ENCODE data around the gene IFT80.
"Not testable (repeated sequence)": the region's sequence is repeated elsewhere in the genome, so short reads cannot be mapped to it uniquely, and the experiment has no call there.

Gene IFT80

DNA sequence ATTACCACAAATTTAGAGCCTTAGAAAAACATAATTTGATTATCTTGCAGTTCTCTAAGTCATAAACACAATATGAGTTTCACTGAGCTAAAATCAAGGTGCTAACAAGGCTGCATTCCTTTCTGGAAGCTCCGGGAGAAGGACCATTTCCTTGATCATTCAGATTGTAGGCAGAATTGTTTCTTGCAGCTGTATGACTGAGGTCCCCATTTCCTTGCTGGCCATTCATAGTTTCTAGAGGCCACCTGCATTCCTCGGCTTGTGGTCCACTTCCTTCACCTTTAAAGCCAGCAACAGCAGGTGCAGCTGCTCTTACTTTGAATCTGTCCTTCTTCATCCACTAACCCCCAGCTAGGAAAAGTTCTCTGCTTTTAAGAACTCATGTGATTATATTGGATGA, 58.7 kb downstream of the IFT80 start:
- H3K9me3 Mint-ChIP-seq: peaks cover 4% of the 10 kb centered on the region
- H3K36me3 Mint-ChIP-seq: peaks cover 26% of the 10 kb centered on the region
- no peaks in the 10 kb centered on the region for H3K27me3 Mint-ChIP-seq
- H3K4me1 Mint-ChIP-seq: no peaks in the 10 kb centered on the region
- no peak for ATAC-seq
- H3K27ac Mint-ChIP-seq: no peak overlapping the region
- no peak overlapping the region for H3K4me3 Mint-ChIP-seq

DNA sequence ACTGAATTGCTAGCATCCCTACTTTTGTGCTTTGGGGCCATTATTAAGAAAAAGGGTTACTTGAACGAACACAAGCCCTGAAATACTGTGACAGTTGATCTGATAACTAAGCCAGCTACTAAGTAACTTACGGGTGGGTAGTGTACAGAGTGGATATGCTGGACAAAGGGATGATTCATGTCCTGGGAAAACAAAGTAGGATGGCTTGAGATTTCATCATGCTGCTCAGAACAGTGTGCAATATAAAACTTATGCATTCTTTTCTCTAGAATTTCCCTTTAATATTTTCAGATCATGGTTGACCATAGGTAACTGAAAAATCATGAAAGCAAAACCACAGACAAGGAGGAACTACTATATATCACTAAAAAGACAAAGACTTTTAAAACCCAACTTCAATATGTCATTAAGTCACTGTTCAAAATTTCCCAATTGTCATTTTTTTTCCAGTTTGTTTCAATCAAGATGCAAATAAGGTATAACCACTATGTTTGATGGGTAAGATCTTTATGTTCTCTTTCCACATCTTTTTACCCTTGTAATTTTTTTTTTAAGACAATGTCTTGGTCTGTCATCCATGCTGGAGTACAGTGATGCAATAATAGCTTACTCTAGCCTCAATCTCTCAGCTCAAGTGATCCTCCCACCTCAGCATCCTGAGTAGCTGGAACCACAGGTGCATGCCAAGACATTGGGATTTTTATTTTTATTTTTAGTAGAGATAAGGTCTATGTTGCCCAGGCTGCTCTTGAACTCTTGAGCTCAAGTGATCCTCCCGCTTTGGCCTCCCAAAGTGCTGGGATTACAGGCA, 67.7 kb downstream of the IFT80 start:
- ATAC-seq: no peak
- Mint-ChIP-seq H3K9me3 (peaks cover 4% of the 10 kb centered on the region), H3K27ac (no peak overlapping the region), H3K4me1 (no peaks in the 10 kb centered on the region), H3K27me3 (no peaks in the 10 kb centered on the region), H3K36me3 (peaks cover 16% of the 10 kb centered on the region), H3K4me3 (no peak overlapping the region)

DNA sequence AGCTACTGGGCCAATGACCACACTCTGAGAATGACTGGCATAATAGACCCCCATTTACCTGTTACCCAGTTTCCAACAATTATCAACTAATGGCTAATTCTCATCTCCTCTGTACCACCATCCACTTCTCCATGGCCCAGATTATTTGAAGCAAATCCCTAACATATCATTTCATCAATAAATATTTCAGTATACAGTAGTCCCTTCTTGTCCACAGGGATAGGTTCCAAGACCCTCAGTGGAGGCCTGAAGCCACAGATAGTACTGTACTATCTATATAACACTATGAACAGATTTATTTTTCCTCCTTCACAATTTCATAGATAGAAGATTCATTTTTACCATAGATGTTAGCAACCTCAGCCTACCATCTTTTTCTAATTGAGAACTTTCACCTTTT, 68.3 kb downstream of the IFT80 start:
- peaks cover 4% of the 10 kb centered on the region for H3K9me3 Mint-ChIP-seq
- H3K27me3 Mint-ChIP-seq: no peaks in the 10 kb centered on the region
- no peak overlapping the region for H3K4me3 Mint-ChIP-seq
- H3K4me1 Mint-ChIP-seq: no peaks in the 10 kb centered on the region
- H3K36me3 Mint-ChIP-seq: peaks cover 16% of the 10 kb centered on the region
- no peak for ATAC-seq
- H3K27ac Mint-ChIP-seq: no peak overlapping the region

DNA sequence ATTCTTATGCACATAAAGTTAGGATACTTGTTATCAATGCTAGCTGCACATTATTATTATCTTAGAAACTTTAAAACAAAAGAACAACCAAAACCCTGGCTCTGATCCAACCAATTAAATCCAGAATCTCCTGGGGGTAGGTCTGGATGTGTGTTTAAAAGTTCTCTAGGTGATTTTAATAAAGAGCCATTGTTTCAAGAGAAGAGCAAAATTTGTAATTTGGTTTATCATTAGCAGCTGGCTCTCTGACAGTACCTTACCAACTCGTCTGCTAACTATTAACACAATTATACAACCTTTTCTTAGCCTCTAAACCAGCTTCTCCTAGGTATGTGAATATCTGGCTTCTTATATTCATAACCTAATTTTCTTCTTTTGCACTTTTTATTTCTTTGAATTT, 68.9 kb downstream of the IFT80 start:
- peaks cover 16% of the 10 kb centered on the region for H3K36me3 Mint-ChIP-seq
- no peak for ATAC-seq
- no peak overlapping the region for H3K4me3 Mint-ChIP-seq
- H3K27me3 Mint-ChIP-seq: no peaks in the 10 kb centered on the region
- no peak overlapping the region for H3K27ac Mint-ChIP-seq
- H3K9me3 Mint-ChIP-seq: peaks cover 4% of the 10 kb centered on the region
- H3K4me1 Mint-ChIP-seq: no peaks in the 10 kb centered on the region

DNA sequence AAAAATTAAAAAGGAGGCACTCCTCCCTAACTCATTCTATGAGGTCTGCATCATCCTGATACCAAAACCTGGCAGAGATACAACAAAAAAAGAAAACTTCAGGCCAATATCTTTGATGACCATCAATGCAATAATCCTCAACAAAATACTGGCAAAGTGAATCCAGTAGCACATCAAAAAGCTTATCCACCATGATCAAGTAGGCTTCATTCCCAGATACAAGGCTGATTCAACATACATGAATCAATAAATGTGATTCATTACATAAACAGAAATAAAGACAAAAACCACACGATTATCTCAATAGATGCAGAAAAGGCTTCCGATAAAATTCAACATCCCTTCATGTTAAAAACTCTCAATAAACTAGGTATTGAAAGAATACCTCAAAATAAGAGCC, 72.7 kb downstream of the IFT80 start:
- H3K27me3 Mint-ChIP-seq, H3K9me3 Mint-ChIP-seq, ATAC-seq, H3K27ac Mint-ChIP-seq, H3K4me1 Mint-ChIP-seq, H3K4me3 Mint-ChIP-seq: not testable (repeated sequence)
- peaks cover 21% of the 10 kb centered on the region for H3K36me3 Mint-ChIP-seq

DNA sequence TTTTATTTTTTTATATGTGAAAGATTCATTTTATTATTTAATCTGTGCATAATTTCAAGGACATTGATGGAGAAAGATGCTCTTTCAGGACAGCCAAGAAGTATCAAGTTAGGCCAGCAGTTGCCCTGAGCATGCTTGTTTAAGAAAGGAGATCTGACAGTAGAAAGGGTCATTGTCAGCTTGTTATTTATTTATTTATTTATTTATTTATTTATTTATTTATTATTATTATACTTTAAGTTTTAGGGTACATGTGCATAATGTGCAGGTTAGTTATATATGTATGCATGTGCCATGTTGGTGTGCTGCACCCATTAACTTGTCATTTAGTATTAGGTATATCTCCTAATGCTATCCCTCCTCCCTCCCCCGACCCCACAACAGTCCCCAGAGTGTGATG, 77.2 kb downstream of the IFT80 start:
- ATAC-seq, H3K4me1 Mint-ChIP-seq, H3K9me3 Mint-ChIP-seq: not testable (repeated sequence)

DNA sequence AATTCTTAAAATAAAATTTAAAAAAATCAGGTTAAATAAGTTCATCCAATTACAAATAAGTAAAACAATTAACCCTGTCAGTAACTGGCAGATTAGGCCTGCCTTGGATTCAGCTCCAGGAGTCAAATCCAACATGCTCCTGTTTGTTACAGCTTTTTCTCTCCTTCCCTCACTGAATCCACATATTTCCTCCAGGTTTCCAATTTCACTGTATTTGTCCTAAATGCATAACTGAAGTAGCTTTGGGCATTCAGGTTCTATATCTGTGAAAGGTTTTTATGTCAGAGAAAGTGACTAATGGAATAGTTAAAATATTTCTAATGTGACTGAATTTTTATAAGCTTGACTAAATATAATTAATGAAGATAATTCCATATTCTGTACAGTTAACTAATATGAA, 79.7 kb downstream of the IFT80 start:
- peaks cover 3% of the 10 kb centered on the region for H3K9me3 Mint-ChIP-seq
- no peaks in the 10 kb centered on the region for H3K4me1 Mint-ChIP-seq
- H3K36me3 Mint-ChIP-seq: peaks cover 49% of the 10 kb centered on the region
- no peaks in the 10 kb centered on the region for H3K27me3 Mint-ChIP-seq
- no peak overlapping the region for H3K27ac Mint-ChIP-seq
- no peak overlapping the region for H3K4me3 Mint-ChIP-seq
- ATAC-seq: no peak

More for the DNA sequence above, 77.2 kb downstream of the IFT80 start:
- H3K27ac Mint-ChIP-seq, H3K4me3 Mint-ChIP-seq, H3K27me3 Mint-ChIP-seq: not testable (repeated sequence)
- peaks cover 29% of the 10 kb centered on the region for H3K36me3 Mint-ChIP-seq

DNA sequence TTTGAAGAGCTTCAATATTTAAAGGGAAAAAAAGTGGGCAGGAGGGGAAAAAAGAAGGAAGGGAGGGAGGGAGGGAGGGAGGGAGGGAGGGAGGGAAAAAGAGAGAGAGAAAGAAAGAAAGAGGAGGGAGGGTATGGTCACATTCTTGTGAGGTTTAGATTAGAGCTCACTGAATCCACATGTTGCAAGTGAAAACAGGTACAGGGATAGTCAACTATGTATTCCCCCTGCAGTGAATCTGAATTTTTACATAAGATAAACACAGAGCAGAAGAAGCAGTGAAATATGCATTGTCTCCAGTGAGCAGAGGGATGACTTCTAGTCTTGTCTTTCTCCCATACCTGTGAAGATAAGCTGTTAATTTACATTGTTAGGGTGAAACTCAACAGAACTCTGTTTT, 84.0 kb downstream of the IFT80 start:
- ATAC-seq: no peak
- Mint-ChIP-seq H3K27me3 (no peaks in the 10 kb centered on the region), H3K9me3 (peaks cover 3% of the 10 kb centered on the region), H3K27ac (no peak overlapping the region), H3K4me3 (no peak overlapping the region), H3K36me3 (peaks cover 54% of the 10 kb centered on the region), H3K4me1 (no peaks in the 10 kb centered on the region)

DNA sequence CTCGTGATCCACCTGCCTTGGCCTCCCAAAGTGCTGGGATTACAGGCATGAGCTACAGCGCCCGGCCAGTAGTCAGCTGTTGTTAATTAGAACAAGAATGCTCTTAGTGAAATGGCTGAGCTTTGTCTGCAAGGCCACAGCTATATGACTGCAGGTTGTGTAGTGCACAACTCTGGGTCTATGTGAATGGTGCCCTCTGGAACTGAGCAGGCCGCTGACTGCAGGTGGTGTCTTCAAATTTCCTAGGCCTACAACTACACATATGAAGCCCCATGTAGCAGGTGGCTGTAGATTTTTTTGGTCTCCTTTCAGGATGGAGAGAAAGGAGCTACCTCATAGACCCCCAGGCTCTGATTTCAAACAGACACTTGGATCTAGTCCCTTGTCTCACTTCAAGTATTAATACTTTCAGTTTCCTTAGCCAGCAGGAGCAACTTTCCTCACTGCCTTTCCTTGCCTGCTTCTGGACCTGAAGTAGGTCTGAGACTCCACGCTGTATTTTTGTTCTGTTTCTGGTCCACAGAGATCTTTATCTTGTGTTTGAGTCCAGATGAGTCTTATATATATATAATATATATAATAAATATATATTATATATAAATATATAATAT, 86.9 kb downstream of the IFT80 start:
- no peak overlapping the region for H3K4me3 Mint-ChIP-seq
- H3K27me3 Mint-ChIP-seq: no peaks in the 10 kb centered on the region
- no peak for ATAC-seq
- H3K4me1 Mint-ChIP-seq: no peaks in the 10 kb centered on the region
- H3K27ac Mint-ChIP-seq: no peak overlapping the region
- peaks cover 59% of the 10 kb centered on the region for H3K36me3 Mint-ChIP-seq
- peaks cover 7% of the 10 kb centered on the region for H3K9me3 Mint-ChIP-seq

DNA sequence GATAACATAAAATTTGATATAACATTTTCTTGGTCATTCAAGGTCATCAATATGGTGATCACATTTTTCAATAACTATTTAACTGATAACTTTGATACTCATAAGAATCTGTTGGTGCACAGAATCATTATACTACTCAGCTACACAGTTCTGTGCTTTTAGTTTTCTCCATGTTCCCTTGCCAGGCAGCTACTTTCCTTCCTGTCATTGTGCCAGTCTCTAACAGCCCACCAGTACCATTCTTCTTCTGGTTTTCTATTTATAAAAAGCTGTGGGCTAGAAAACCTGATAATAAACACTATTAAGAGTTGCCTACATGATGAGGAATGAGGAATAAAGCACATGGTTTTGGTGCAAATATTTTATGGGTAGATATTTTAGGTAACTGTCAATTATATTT, 96.2 kb downstream of the IFT80 start:
- H3K4me3 Mint-ChIP-seq: no peak overlapping the region
- peaks cover 27% of the 10 kb centered on the region for H3K36me3 Mint-ChIP-seq
- H3K9me3 Mint-ChIP-seq: no peaks in the 10 kb centered on the region
- no peak overlapping the region for H3K27ac Mint-ChIP-seq
- H3K4me1 Mint-ChIP-seq: no peaks in the 10 kb centered on the region
- no peak for ATAC-seq
- H3K27me3 Mint-ChIP-seq: no peaks in the 10 kb centered on the region

DNA sequence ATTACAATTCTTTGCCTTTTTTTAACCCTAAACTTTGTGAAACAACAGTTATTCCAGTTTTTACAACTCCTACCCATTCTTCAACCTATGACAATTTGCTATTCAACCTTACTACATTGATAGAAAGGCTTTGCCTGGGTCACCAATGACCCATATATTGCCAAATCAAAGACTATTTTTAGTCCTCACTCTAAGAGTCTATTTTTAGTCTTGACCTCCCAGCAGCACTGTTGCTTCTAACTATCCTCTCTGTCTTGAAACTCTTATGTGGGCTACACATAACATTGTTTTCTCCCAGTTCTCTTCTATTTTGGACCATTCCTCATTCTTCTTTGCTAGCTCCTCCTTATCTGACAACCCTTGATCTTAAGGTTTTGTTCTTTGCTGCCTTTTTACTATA, 102.4 kb downstream of the IFT80 start:
- Mint-ChIP-seq H3K4me3 (no peak overlapping the region), H3K27ac (no peak overlapping the region), H3K27me3 (no peaks in the 10 kb centered on the region), H3K9me3 (no peaks in the 10 kb centered on the region), H3K36me3 (peaks cover 16% of the 10 kb centered on the region), H3K4me1 (no peaks in the 10 kb centered on the region)
- no peak for ATAC-seq

DNA sequence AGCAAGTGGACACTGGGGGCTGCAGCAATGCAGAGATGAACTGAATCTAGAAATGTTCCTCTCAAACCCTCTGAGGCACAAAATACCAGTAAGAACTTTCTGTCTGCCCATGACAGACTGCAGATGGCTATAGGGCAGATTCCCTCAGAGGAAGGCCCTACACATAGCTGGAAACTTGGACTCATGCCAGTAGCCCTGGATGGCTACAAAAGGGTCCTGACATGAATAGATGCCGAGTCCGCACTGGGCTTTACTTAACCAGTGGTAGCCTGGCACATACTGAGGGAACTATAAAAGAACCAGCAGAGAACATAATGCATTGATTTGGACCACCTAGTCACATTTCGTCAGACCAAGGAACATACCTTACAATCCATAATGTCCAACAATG, 107.1 kb downstream of the IFT80 start:
- no peak for ATAC-seq
- Mint-ChIP-seq H3K27me3 (no peaks in the 10 kb centered on the region), H3K4me1 (no peaks in the 10 kb centered on the region), H3K9me3 (no peaks in the 10 kb centered on the region), H3K27ac (no peak overlapping the region), H3K4me3 (no peak overlapping the region), H3K36me3 (peaks cover 24% of the 10 kb centered on the region)

DNA sequence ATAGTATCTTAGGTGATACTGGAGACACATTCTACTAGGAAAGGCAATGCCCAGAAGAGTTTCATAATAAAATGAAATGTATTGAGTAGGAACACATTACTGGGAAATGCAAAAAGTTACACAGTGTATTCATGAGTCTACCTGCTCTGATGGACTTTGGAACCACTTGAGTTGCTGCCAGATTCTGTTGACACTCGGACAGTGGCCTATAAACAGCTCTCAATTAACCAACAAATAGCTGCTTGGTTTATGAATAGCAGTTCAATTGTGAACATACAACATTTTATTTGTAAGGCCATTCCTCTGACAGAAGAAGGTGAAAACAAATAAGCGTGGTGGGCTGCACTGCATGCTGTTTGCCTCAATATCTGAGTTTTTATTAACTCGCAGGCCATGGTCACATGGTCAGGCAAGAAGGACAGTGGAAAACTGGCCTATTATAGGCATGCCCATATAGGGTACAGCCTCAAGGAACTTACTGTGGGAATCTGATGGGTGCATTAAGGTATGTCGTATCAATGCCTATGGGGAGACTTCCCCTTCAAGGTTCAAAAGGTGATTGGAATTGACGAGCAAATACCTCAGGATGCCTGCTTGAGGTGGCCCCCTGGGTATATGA, 107.6 kb downstream of the IFT80 start:
- ATAC-seq: no peak
- Mint-ChIP-seq H3K36me3 (peaks cover 24% of the 10 kb centered on the region), H3K9me3 (no peaks in the 10 kb centered on the region), H3K4me3 (no peak overlapping the region), H3K4me1 (no peaks in the 10 kb centered on the region), H3K27ac (no peak overlapping the region), H3K27me3 (no peaks in the 10 kb centered on the region)

DNA sequence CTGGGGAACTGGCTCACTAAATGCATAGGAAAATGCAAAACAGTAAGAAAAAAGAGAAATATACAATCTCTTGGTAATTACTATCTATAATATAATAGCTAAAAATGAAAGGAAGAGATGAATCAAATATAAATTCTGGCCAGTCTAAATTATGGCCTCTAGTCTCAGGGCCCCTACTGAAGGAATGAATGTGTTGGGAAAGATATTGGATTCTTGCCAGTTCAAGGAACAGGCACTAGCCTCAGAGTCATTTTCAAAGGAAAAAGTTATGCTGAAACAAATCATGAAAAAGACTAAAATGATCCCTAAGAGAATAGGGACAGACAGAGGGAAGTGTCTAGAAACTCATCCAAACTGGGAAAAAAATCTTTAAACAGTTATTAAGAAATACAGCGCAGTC, 111.4 kb downstream of the IFT80 start:
- Mint-ChIP-seq H3K4me3 (no peak overlapping the region), H3K27me3 (no peaks in the 10 kb centered on the region), H3K27ac (no peak overlapping the region), H3K9me3 (no peaks in the 10 kb centered on the region), H3K4me1 (no peaks in the 10 kb centered on the region), H3K36me3 (peaks cover 30% of the 10 kb centered on the region)
- ATAC-seq: no peak

DNA sequence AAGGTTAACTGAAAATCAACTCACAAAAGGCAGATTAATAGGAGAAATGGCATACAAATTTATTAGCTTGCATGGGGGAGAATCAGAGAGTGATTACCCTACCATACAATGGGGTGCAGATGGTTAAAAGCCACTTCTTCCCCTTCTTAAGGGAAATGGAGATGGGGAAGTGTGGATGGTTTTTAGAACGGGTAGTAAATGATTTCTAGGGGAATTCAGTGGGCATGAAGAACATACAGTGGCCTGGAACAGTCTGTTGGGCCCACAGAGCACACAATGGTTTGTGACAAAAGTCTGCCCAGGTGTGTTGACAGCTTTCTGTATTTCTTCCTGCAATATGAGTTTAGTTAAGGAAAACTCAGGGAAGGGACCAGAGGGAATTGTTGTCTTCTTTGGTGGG, 112.8 kb downstream of the IFT80 start:
- Mint-ChIP-seq H3K9me3 (no peaks in the 10 kb centered on the region), H3K27me3 (no peaks in the 10 kb centered on the region), H3K27ac (no peak overlapping the region), H3K4me1 (no peaks in the 10 kb centered on the region), H3K4me3 (no peak overlapping the region), H3K36me3 (peaks cover 28% of the 10 kb centered on the region)
- ATAC-seq: no peak

DNA sequence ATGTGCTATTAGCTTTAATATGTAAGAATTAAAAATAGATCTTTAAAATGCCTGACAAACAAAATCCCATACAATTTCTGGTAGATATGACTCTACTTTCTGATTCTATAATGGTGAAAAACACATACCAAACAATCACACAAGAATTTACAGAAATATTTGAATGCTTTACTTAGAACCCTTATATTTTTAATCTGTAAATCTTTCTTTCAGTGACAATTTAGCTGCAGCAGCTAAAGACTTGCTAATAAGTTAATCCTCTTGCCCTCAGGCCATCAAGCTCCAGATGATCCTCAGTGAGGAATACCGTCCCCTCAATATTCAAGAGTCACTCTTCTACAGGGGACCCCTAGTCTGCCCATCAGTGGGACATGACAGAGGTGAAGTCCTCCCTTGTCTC, 118.2 kb downstream of the IFT80 start:
- peaks cover 31% of the 10 kb centered on the region for H3K36me3 Mint-ChIP-seq
- H3K27ac Mint-ChIP-seq: no peak overlapping the region
- no peak overlapping the region for H3K4me3 Mint-ChIP-seq
- no peaks in the 10 kb centered on the region for H3K4me1 Mint-ChIP-seq
- no peak for ATAC-seq
- H3K27me3 Mint-ChIP-seq: no peaks in the 10 kb centered on the region
- H3K9me3 Mint-ChIP-seq: no peaks in the 10 kb centered on the region
